ENCODE results near the gene COLGALT1. TPM values are rescaled to one million over a fixed set of nuclear protein-coding genes. Genes with fewer than 3 reads are reported as not detected.

The COLGALT1 gene
- polyA plus RNA-seq, 1 of the 3 experiments (the other 2 are of a cell fraction) = 83.8 TPM

DNA sequence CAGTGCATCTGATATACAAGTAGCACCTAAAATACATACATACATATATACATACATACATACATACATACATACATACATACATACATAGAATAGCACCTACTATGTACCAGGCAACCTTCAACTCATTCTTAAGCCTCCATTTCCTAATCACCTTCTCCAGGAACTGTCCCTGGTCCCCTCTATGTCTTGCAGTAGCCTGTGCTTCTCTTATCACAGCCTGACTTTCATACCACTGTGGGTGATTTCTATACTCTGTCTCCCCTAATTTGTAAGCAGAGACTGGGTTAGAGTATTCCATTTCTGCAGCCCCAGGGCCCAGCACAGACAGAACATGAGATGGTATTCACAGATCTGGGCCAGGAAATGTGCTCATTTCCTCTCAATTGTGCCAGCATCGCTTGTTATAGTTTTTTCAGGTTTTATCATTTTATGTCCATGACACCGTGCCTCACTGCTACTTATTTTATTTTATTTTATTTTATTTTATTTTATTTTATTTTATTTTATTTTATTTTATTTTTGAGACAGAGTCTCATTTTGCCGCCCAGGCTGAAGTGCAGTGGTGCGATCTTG is 14.2 kb upstream of the COLGALT1 start:
- no peaks in the 10 kb centered on the region for H3K36me3 ChIP-seq (replicated peaks in 1 of 2; ENCODE audit: control insufficient read depth in 1 of 2, insufficient read depth in 2 of 2, low read length in 1 of 2)
- CTCF ChIA-PET = no interaction called here
- DNase-seq = no peak
- TF ChIP-seq GABPA (IDR thresholded peaks at IDR 0.05; ENCODE audit: low read depth) (no peak), SMC3 (IDR thresholded peaks at IDR 0.05; ENCODE audit: low read depth, low read length) (no peak), CHD2 (IDR thresholded peaks at IDR 0.05; ENCODE audit: low read length, partially characterized antibody) (no peak), TCF12 (IDR thresholded peaks at IDR 0.05) (no peak), RXRA (IDR thresholded peaks at IDR 0.05; ENCODE audit: borderline replicate concordance, low read depth) (no peak), JUND (IDR thresholded peaks at IDR 0.05) (no peak), YY1 (IDR thresholded peaks at IDR 0.05; ENCODE audit: low read depth) (no peak), TAF1 (IDR thresholded peaks at IDR 0.05; ENCODE audit: borderline replicate concordance, low read depth, low read length) (no peak), MXI1 (IDR thresholded peaks at IDR 0.05; ENCODE audit: low read depth, low read length) (no peak), MEF2A (IDR thresholded peaks at IDR 0.05; ENCODE audit: borderline replicate concordance, low read depth) (no peak), NRF1 (IDR thresholded peaks at IDR 0.05; ENCODE audit: low read depth, low read length) (no peak), EP300 (IDR thresholded peaks at IDR 0.05; ENCODE audit: borderline replicate concordance in 1 of 2, low read depth in 1 of 2, low read length in 1 of 2) (no peak), ELF1 (IDR thresholded peaks at IDR 0.05) (no peak), FOXJ3 (CRISPR knock-in tag; IDR thresholded peaks at IDR 0.05) (no peak)
- TF ChIP-seq, protein P1, sequence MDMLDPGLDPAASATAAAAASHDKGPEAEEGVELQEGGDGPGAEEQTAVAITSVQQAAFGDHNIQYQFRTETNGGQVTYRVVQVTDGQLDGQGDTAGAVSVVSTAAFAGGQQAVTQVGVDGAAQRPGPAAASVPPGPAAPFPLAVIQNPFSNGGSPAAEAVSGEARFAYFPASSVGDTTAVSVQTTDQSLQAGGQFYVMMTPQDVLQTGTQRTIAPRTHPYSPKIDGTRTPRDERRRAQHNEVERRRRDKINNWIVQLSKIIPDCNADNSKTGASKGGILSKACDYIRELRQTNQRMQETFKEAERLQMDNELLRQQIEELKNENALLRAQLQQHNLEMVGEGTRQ (IDR thresholded peaks at IDR 0.05; ENCODE audit: borderline replicate concordance, low read depth, low read length) = no peak
- TF ChIP-seq, protein P2, sequence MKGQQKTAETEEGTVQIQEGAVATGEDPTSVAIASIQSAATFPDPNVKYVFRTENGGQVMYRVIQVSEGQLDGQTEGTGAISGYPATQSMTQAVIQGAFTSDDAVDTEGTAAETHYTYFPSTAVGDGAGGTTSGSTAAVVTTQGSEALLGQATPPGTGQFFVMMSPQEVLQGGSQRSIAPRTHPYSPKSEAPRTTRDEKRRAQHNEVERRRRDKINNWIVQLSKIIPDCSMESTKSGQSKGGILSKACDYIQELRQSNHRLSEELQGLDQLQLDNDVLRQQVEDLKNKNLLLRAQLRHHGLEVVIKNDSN (IDR thresholded peaks at IDR 0.05; ENCODE audit: borderline replicate concordance, low read depth) = no peak
- TF ChIP-seq, protein P3, sequence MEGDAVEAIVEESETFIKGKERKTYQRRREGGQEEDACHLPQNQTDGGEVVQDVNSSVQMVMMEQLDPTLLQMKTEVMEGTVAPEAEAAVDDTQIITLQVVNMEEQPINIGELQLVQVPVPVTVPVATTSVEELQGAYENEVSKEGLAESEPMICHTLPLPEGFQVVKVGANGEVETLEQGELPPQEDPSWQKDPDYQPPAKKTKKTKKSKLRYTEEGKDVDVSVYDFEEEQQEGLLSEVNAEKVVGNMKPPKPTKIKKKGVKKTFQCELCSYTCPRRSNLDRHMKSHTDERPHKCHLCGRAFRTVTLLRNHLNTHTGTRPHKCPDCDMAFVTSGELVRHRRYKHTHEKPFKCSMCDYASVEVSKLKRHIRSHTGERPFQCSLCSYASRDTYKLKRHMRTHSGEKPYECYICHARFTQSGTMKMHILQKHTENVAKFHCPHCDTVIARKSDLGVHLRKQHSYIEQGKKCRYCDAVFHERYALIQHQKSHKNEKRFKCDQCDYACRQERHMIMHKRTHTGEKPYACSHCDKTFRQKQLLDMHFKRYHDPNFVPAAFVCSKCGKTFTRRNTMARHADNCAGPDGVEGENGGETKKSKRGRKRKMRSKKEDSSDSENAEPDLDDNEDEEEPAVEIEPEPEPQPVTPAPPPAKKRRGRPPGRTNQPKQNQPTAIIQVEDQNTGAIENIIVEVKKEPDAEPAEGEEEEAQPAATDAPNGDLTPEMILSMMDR (IDR thresholded peaks at IDR 0.05) = no peak
- TF ChIP-seq, protein P4, sequence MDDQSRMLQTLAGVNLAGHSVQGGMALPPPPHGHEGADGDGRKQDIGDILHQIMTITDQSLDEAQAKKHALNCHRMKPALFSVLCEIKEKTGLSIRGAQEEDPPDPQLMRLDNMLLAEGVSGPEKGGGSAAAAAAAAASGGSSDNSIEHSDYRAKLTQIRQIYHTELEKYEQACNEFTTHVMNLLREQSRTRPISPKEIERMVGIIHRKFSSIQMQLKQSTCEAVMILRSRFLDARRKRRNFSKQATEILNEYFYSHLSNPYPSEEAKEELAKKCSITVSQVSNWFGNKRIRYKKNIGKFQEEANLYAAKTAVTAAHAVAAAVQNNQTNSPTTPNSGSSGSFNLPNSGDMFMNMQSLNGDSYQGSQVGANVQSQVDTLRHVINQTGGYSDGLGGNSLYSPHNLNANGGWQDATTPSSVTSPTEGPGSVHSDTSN (IDR thresholded peaks at IDR 0.05) = no peak
- WGBS (ENCODE audit: low lambda C conversion rate) = 75% methylated on average over 4 of the region's 4 CpGs
- H2AFZ ChIP-seq (ENCODE audit: low read depth) = no peak overlapping the region
- no peak overlapping the region for H3K27ac ChIP-seq (ENCODE audit: low read depth in 2 of 2, low read length in 1 of 2)
- H3K4me2 ChIP-seq = no peak overlapping the region
- no peaks in the 10 kb centered on the region for H3K27me3 ChIP-seq (ENCODE audit: insufficient read depth)
- H3K79me2 ChIP-seq (ENCODE audit: insufficient read depth) = no peaks in the 10 kb centered on the region
- no peak overlapping the region for H3K9ac ChIP-seq
- no peaks in the 10 kb centered on the region for H3K9me3 ChIP-seq
- H3K4me3 ChIP-seq (ENCODE audit: low read depth in 2 of 2, low read length in 1 of 2) = no peak overlapping the region
- H3K9me2 ChIP-seq = no peaks in the 10 kb centered on the region
- POLR2A ChIA-PET = no interaction called here
- H4K20me1 ChIP-seq (ENCODE audit: insufficient read depth) = no peaks in the 10 kb centered on the region
- no peaks in the 10 kb centered on the region; a peak in 1 of 4 replicates for H3K4me1 ChIP-seq (ENCODE audit: control insufficient read depth in 1 of 2, insufficient read depth in 2 of 2, low read depth in 1 of 2, low read length in 1 of 2)
- no peaks in the 10 kb centered on the region for H3F3A ChIP-seq (replicated peaks; ENCODE audit: insufficient read depth)

Measured in SK-N-SH (cell line).